ENCODE data around the gene NFATC4. TPM values are rescaled to one million over a fixed set of nuclear protein-coding genes. Genes with fewer than 3 reads are reported as not detected.
A peak's percentile ranks its signal among the peaks of the same experiment; 100 is the strongest.

The NFATC4 gene
- total and polyA plus RNA-seq, 10 donors: 10.7 to 145 (median 23.0) TPM

- DNase-seq: no peak
- H3K27ac ChIP-seq: no peak overlapping the region
- TF ChIP-seq POLR2A (IDR thresholded peaks at IDR 0.05): no peak
- TF ChIP-seq POLR2AphosphoS5 (IDR thresholded peaks at IDR 0.05): no peak
- intact Hi-C loops (cut with DNase I; ENCODE audit: low total_unique reads): no loop called here
- no peaks in the 10 kb centered on the region for H3K4me1 ChIP-seq
- H3K4me3 ChIP-seq: no peak overlapping the region
- H3K9me3 ChIP-seq: no peaks in the 10 kb centered on the region
- WGBS, 5 donors: 74 to 91% (median 83%) methylated on average over 4 to 6 of the region's 6 CpGs
- H3K36me3 ChIP-seq: peaks cover 0 to 47% (median 8%) of the 10 kb centered on the region in 6 donors
- no peaks in the 10 kb centered on the region for H3K27me3 ChIP-seq (replicated peaks in 1 of 7)
Observed at GRCh38 chr14:24409192-24409591, 41.2 kb downstream of the NFATC4 start.

- Histone ChIP-seq H3K27ac (no peak overlapping the region), H3K36me3 (peaks cover 0 to 55% (median 12%) of the 10 kb centered on the region in 6 donors), H3K4me3 (no peak overlapping the region), H3K4me1 (no peaks in the 10 kb centered on the region), H3K9me3 (no peaks in the 10 kb centered on the region), H3K27me3 (replicated peaks in 1 of 7) (no peaks in the 10 kb centered on the region)
- intact Hi-C loops (cut with DNase I; ENCODE audit: low total_unique reads): loop anchor here (10.0 kb wide), 1 partner anchor 45 kb away; the partner anchor contains the start of gene NFATC4
- no peak for DNase-seq
- TF ChIP-seq POLR2AphosphoS5 (IDR thresholded peaks at IDR 0.05): no peak
- no peak for TF ChIP-seq POLR2A (IDR thresholded peaks at IDR 0.05)
- WGBS, 5 donors: 87 to 96% (median 89%) methylated on average over 10 of the region's 10 CpGs
Observed at GRCh38 chr14:24409956-24410355, 42.0 kb downstream of the NFATC4 start.

- intact Hi-C loops (cut with DNase I; ENCODE audit: low total_unique reads): loop anchor here (10.0 kb wide), 1 partner anchor 47 kb away; the partner anchor contains the start of gene NFATC4
Observed at GRCh38 chr14:24411443-24412389, 43.7 kb downstream of the NFATC4 start.

GRCh38 chr14:24414077-24414476 lies 46.1 kb downstream of the NFATC4 start:
- TF ChIP-seq POLR2AphosphoS5 (IDR thresholded peaks at IDR 0.05) (no peak), POLR2A (IDR thresholded peaks at IDR 0.05) (no peak), CTCF (IDR thresholded peaks at IDR 0.05 in 8 of 11, conservative IDR thresholded peaks at IDR 0.05 in 3 of 11) (no peak)
- 88 to 100% (median 93%) methylated on average over 1 of the region's 1 CpG for WGBS, 5 donors
- peaks cover 0 to 20% (median 0%) of the 10 kb centered on the region in 7 donors for H3K27me3 ChIP-seq (replicated peaks in 1 of 7)
- H3K4me3 ChIP-seq: no peak overlapping the region
- H3K4me1 ChIP-seq: peaks cover 0 to 11% (median 2%) of the 10 kb centered on the region in 6 donors
- H3K9me3 ChIP-seq: no peaks in the 10 kb centered on the region
- H3K36me3 ChIP-seq: peaks cover 0 to 50% (median 17%) of the 10 kb centered on the region in 6 donors
- no peak overlapping the region for H3K27ac ChIP-seq
- intact Hi-C loops (cut with DNase I; ENCODE audit: low total_unique reads): loop anchor here (10.0 kb wide), 1 partner anchor 49 kb away; the partner anchor contains the start of gene NFATC4
- DNase-seq: no peak

More at GRCh38 chr14:24411443-24412389, 43.7 kb downstream of the NFATC4 start:
- Histone ChIP-seq H3K27me3 (replicated peaks in 1 of 7) (peaks cover 0 to 4% (median 0%) of the 10 kb centered on the region in 7 donors), H3K27ac (no peak overlapping the region), H3K9me3 (no peaks in the 10 kb centered on the region), H3K36me3 (peaks cover 0 to 64% (median 17%) of the 10 kb centered on the region in 6 donors), H3K4me3 (no peak overlapping the region), H3K4me1 (no peaks in the 10 kb centered on the region)
- no peak for DNase-seq
- WGBS, 5 donors: 64 to 77% (median 71%) methylated on average over 14 to 16 of the region's 16 CpGs
- TF ChIP-seq CTCF (IDR thresholded peaks at IDR 0.05 in 8 of 11, conservative IDR thresholded peaks at IDR 0.05 in 3 of 11) (peak; percentile 26 to 80 (median 66)), POLR2A (IDR thresholded peaks at IDR 0.05) (no peak), POLR2AphosphoS5 (IDR thresholded peaks at IDR 0.05) (peak in 1 of 3 donors; percentile 21)

Data from spleen (tissue), 11 donors.